OCI-LY3 (cell line): ENCODE results near the gene SLC25A51.

Source experiments
- CTCF ChIP-seq: fragments of 200-600, 300-600 bp; sonication (generic); IDR thresholded peaks from 2 replicates; pipeline ENCODE4 v1.5.1; 2014; ENCODE audit warnings: antibody characterized with exemption, low read length, low read depth
- EZH2phosphoT487 ChIP-seq: fragments of 200-600 bp; shearing (Covaris generic); IDR thresholded peaks from 2 replicates; pipeline ENCODE4 v1.6.1; 2018; ENCODE audit warnings: antibody characterized with exemption, mixed run types, low read depth

- TF ChIP-seq CTCF, result no peak
- no peak for TF ChIP-seq EZH2phosphoT487
Observed at GRCh38 chr9:37919956-37920335, 16.0 kb upstream of the SLC25A51 start.
